GM23338 (cell line): Measurements from ENCODE around the gene MYOZ3. TPM values are rescaled to one million over a fixed set of nuclear protein-coding genes. Genes with fewer than 3 reads are reported as not detected.

Source experiments
- ATAC-seq: fragments of 200-7000 bp; cut with Tn5 transposase; 3 replicates; pipeline ENCODE4 v1.9.1; 2020
- DNase-seq: peaks from one replicate; pipeline ENCODE4 v3.0.0-alpha.2; 2015; ENCODE audit warnings: low spot score
- H2AFZ ChIP-seq: fragments of 200-600 bp; sonication (generic); 2 replicates; pipeline ENCODE4 v1.8.0; 2016; ENCODE audit warnings: antibody characterized with exemption, mild to moderate bottlenecking, moderate library complexity
- H3F3A ChIP-seq: fragments of 200-600 bp; sonication (generic); replicated peaks from 2 replicates; pipeline ENCODE4 v1.8.0; 2017; ENCODE audit warnings: antibody characterized with exemption, mixed run types, low read depth
- H3K27ac ChIP-seq: fragments of 200-600 bp; sonication (generic); 2 replicates; pipeline ENCODE4 v1.6.1; 2016; ENCODE audit warnings: low read depth
- H3K27me3 ChIP-seq: fragments of 200-600 bp; sonication (generic); 2 replicates; pipeline ENCODE4 v1.8.0; 2016; ENCODE audit warnings: mild to moderate bottlenecking, mixed run types, moderate library complexity; ENCODE audit not compliant: insufficient read depth
- H3K36me3 ChIP-seq: fragments of 200-600 bp; sonication (generic); 2 replicates; pipeline ENCODE4 v1.8.0; 2016; ENCODE audit warnings: mild to moderate bottlenecking; ENCODE audit not compliant: insufficient read depth
- H3K4me1 ChIP-seq: fragments of 200-600 bp; sonication (generic); 2 replicates; pipeline ENCODE4 v1.8.0; 2016; ENCODE audit warnings: mild to moderate bottlenecking, moderate library complexity; ENCODE audit not compliant: insufficient read depth
- H3K4me2 ChIP-seq: fragments of 200-600 bp; sonication (generic); 2 replicates; pipeline ENCODE4 v1.7.1; 2017; ENCODE audit warnings: mixed run types
- H3K4me3 ChIP-seq: fragments of 200-600 bp; sonication (generic); 2 replicates; pipeline ENCODE4 v1.6.1; 2016; ENCODE audit warnings: mixed run types
- H3K79me2 ChIP-seq: fragments of 200-600 bp; sonication (generic); replicated peaks from 2 replicates; pipeline ENCODE4 v1.8.0; 2017; ENCODE audit warnings: mild to moderate bottlenecking; ENCODE audit not compliant: insufficient read depth
- H3K9me2 ChIP-seq: fragments of 200-600 bp; sonication (generic); 2 replicates; pipeline ENCODE4 v1.8.0; 2017; ENCODE audit not compliant: insufficient read depth
- H4K20me1 ChIP-seq: fragments of 200-600 bp; sonication (generic); replicated peaks from 2 replicates; pipeline ENCODE4 v1.8.0; 2017; ENCODE audit warnings: mild to moderate bottlenecking; ENCODE audit not compliant: insufficient read depth
- H3K27ac Mint-ChIP-seq: 2 replicates; pipeline ENCODE4 v1.8.0; 2020; ENCODE audit warnings: inconsistent platforms, mild to moderate bottlenecking, moderate library complexity, mixed read lengths
- H3K27me3 Mint-ChIP-seq: 3 replicates; pipeline ENCODE4 v1.8.0; 2022; ENCODE audit warnings: low read depth, mild to moderate bottlenecking, moderate library complexity, mixed read lengths, inconsistent platforms; ENCODE audit not compliant: insufficient read depth, poor library complexity
- H3K36me3 Mint-ChIP-seq: 3 replicates; pipeline ENCODE4 v1.8.0; 2021; ENCODE audit warnings: low read depth, mild to moderate bottlenecking, inconsistent platforms, moderate library complexity, mixed read lengths
- H3K4me1 Mint-ChIP-seq: 3 replicates; pipeline ENCODE4 v1.8.0; 2020; ENCODE audit warnings: mild to moderate bottlenecking, inconsistent platforms, mixed read lengths
- H3K4me3 Mint-ChIP-seq: 3 replicates; pipeline ENCODE4 v1.8.0; 2021; ENCODE audit warnings: moderate library complexity, mild to moderate bottlenecking, inconsistent platforms, mixed read lengths
- H3K9me3 Mint-ChIP-seq: 3 replicates; pipeline ENCODE4 v1.8.0; 2020; ENCODE audit warnings: moderate library complexity, mild to moderate bottlenecking, inconsistent platforms, mixed read lengths
- CREB1 ChIP-seq: fragments of 250-450 bp; sonication (Bioruptor Pico); IDR thresholded peaks from 2 replicates; pipeline ENCODE4 v1.5.0; 2020; ENCODE audit warnings: low read depth, mild to moderate bottlenecking, moderate library complexity
- EZH2 ChIP-seq: fragments of 200-600 bp; sonication (generic); IDR thresholded peaks from one replicate; pipeline ENCODE4 v1.8.0; 2017; ENCODE audit warnings: antibody characterized with exemption, mild to moderate bottlenecking, low read depth; ENCODE audit not compliant: unreplicated experiment
- EZH2phosphoT487 ChIP-seq: fragments of 200-600 bp; sonication (generic); IDR thresholded peaks from one replicate; pipeline ENCODE4 v1.8.1; 2018; ENCODE audit warnings: antibody characterized with exemption; ENCODE audit not compliant: unreplicated experiment
- JUNB ChIP-seq: IDR thresholded peaks from one replicate; pipeline ENCODE4 v1.6.1; 2016; ENCODE audit warnings: antibody characterized with exemption; ENCODE audit not compliant: unreplicated experiment
- NANOG ChIP-seq: IDR thresholded peaks from 2 replicates; pipeline ENCODE4 v1.6.1; 2016; ENCODE audit warnings: antibody characterized with exemption, borderline replicate concordance
- POLR2AphosphoS5 ChIP-seq: IDR thresholded peaks from 2 replicates; pipeline ENCODE4 v1.6.1; 2016; ENCODE audit warnings: antibody characterized with exemption, low read depth
- STAT1 ChIP-seq: IDR thresholded peaks from one replicate; pipeline ENCODE4 v1.6.1; 2016; ENCODE audit warnings: antibody characterized with exemption; ENCODE audit not compliant: unreplicated experiment
- ZNF114 ChIP-seq: fragments of 250-450 bp; sonication (Bioruptor Pico); IDR thresholded peaks from 2 replicates; pipeline ENCODE4 v1.5.0; 2020; ENCODE audit warnings: mild to moderate bottlenecking, moderate library complexity
- ZNF331 ChIP-seq: fragments of 250-450 bp; sonication (Bioruptor Pico); IDR thresholded peaks from 2 replicates; pipeline ENCODE4 v1.5.0; 2020; ENCODE audit warnings: low read depth, mild to moderate bottlenecking, moderate library complexity
- polyA plus RNA-seq: library from polyadenylated mRNA; unstranded; fragments of >200 nt; fragmentation: Nextera tagmentation; extraction: Ambion mirVana; gene quantifications from 2 replicates; pipeline ENCODE4 v1.2.1, GENCODE V29; 2016
- total RNA-seq: library from RNA; depleted of rRNA; stranded (reverse); fragments of >200 nt; shearing (Covaris generic); gene quantifications from 2 replicates; pipeline ENCODE4 v1.2.3, GENCODE V29; 2014
- TF ChIP-seq, protein P1 (sequence below): IDR thresholded peaks from one replicate; pipeline ENCODE4 v1.6.1; 2018; ENCODE audit warnings: antibody characterized with exemption; ENCODE audit not compliant: unreplicated experiment
- TF ChIP-seq, protein P2 (sequence below): fragments of 250-450 bp; sonication (Bioruptor Pico); IDR thresholded peaks from 2 replicates; pipeline ENCODE4 v1.5.0; 2020; ENCODE audit warnings: mild to moderate bottlenecking, moderate library complexity
- TF ChIP-seq, protein P3 (sequence below), 2 experiments: fragments of 200-600 bp in 1 of 2; sonication (generic) in 1 of 2; conservative IDR thresholded peaks; 2 replicates each; pipeline versions ENCODE4 v1.5.1 to v1.6.1; 2016 to 2017; ENCODE audit warnings: antibody characterized with exemption in 2 of 2, low read depth in 2 of 2, mild to moderate bottlenecking in 2 of 2, moderate library complexity in 1 of 2
- TF ChIP-seq, protein P4 (sequence below): IDR thresholded peaks from 2 replicates; pipeline ENCODE4 v1.6.1; 2016; ENCODE audit warnings: antibody characterized with exemption

MYOZ3 gene
- total and polyA plus RNA-seq, 2 experiments from 2014 or later = 12.7 to 13.8 TPM

DNA sequence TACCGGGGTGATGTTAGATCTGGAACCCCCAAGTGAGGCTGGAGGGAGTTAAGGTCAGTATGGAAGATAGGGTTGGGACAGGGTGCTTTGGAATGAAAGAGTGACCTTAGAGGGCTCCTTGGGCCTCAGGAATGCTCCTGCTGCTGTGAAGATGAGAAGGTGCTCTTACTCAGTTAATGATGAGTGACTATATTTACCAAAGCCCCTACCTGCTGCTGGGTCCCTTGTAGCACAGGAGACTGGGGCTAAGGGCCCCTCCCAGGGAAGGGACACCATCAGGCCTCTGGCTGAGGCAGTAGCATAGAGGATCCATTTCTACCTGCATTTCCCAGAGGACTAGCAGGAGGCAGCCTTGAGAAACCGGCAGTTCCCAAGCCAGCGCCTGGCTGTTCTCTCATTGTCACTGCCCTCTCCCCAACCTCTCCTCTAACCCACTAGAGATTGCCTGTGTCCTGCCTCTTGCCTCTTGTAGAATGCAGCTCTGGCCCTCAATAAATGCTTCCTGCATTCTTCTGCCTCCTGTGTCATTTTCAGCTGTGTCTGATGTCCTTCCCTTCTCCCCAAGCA, 2.3 kb upstream of the MYOZ3 start:
- H3K9me3 Mint-ChIP-seq = no peaks in the 10 kb centered on the region
- TF ChIP-seq STAT1 (no peak), JUNB (no peak), ZNF114 (CRISPR knock-in tag) (no peak), CREB1 (no peak), POLR2AphosphoS5 (no peak), EZH2 (no peak), ZNF331 (CRISPR knock-in tag) (no peak), NANOG (no peak), EZH2phosphoT487 (no peak)
- TF ChIP-seq, protein P1, sequence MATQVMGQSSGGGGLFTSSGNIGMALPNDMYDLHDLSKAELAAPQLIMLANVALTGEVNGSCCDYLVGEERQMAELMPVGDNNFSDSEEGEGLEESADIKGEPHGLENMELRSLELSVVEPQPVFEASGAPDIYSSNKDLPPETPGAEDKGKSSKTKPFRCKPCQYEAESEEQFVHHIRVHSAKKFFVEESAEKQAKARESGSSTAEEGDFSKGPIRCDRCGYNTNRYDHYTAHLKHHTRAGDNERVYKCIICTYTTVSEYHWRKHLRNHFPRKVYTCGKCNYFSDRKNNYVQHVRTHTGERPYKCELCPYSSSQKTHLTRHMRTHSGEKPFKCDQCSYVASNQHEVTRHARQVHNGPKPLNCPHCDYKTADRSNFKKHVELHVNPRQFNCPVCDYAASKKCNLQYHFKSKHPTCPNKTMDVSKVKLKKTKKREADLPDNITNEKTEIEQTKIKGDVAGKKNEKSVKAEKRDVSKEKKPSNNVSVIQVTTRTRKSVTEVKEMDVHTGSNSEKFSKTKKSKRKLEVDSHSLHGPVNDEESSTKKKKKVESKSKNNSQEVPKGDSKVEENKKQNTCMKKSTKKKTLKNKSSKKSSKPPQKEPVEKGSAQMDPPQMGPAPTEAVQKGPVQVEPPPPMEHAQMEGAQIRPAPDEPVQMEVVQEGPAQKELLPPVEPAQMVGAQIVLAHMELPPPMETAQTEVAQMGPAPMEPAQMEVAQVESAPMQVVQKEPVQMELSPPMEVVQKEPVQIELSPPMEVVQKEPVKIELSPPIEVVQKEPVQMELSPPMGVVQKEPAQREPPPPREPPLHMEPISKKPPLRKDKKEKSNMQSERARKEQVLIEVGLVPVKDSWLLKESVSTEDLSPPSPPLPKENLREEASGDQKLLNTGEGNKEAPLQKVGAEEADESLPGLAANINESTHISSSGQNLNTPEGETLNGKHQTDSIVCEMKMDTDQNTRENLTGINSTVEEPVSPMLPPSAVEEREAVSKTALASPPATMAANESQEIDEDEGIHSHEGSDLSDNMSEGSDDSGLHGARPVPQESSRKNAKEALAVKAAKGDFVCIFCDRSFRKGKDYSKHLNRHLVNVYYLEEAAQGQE = no peak
- TF ChIP-seq, protein P2, sequence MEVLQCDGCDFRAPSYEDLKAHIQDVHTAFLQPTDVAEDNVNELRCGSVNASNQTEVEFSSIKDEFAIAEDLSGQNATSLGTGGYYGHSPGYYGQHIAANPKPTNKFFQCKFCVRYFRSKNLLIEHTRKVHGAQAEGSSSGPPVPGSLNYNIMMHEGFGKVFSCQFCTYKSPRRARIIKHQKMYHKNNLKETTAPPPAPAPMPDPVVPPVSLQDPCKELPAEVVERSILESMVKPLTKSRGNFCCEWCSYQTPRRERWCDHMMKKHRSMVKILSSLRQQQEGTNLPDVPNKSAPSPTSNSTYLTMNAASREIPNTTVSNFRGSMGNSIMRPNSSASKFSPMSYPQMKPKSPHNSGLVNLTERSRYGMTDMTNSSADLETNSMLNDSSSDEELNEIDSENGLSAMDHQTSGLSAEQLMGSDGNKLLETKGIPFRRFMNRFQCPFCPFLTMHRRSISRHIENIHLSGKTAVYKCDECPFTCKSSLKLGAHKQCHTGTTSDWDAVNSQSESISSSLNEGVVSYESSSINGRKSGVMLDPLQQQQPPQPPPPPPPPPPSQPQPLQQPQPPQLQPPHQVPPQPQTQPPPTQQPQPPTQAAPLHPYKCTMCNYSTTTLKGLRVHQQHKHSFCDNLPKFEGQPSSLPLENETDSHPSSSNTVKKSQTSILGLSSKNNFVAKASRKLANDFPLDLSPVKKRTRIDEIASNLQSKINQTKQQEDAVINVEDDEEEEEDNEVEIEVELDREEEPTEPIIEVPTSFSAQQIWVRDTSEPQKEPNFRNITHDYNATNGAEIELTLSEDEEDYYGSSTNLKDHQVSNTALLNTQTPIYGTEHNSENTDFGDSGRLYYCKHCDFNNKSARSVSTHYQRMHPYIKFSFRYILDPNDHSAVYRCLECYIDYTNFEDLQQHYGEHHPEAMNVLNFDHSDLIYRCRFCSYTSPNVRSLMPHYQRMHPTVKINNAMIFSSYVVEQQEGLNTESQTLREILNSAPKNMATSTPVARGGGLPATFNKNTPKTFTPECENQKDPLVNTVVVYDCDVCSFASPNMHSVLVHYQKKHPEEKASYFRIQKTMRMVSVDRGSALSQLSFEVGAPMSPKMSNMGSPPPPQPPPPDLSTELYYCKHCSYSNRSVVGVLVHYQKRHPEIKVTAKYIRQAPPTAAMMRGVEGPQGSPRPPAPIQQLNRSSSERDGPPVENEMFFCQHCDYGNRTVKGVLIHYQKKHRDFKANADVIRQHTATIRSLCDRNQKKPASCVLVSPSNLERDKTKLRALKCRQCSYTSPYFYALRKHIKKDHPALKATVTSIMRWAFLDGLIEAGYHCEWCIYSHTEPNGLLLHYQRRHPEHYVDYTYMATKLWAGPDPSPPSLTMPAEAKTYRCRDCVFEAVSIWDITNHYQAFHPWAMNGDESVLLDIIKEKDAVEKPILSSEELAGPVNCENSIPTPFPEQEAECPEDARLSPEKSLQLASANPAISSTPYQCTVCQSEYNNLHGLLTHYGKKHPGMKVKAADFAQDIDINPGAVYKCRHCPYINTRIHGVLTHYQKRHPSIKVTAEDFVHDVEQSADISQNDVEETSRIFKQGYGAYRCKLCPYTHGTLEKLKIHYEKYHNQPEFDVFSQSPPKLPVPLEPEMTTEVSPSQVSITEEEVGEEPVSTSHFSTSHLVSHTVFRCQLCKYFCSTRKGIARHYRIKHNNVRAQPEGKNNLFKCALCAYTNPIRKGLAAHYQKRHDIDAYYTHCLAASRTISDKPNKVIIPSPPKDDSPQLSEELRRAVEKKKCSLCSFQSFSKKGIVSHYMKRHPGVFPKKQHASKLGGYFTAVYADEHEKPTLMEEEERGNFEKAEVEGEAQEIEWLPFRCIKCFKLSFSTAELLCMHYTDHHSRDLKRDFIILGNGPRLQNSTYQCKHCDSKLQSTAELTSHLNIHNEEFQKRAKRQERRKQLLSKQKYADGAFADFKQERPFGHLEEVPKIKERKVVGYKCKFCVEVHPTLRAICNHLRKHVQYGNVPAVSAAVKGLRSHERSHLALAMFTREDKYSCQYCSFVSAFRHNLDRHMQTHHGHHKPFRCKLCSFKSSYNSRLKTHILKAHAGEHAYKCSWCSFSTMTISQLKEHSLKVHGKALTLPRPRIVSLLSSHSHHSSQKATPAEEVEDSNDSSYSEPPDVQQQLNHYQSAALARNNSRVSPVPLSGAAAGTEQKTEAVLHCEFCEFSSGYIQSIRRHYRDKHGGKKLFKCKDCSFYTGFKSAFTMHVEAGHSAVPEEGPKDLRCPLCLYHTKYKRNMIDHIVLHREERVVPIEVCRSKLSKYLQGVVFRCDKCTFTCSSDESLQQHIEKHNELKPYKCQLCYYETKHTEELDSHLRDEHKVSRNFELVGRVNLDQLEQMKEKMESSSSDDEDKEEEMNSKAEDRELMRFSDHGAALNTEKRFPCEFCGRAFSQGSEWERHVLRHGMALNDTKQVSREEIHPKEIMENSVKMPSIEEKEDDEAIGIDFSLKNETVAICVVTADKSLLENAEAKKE (CRISPR knock-in tag) = no peak
- TF ChIP-seq, protein P3, sequence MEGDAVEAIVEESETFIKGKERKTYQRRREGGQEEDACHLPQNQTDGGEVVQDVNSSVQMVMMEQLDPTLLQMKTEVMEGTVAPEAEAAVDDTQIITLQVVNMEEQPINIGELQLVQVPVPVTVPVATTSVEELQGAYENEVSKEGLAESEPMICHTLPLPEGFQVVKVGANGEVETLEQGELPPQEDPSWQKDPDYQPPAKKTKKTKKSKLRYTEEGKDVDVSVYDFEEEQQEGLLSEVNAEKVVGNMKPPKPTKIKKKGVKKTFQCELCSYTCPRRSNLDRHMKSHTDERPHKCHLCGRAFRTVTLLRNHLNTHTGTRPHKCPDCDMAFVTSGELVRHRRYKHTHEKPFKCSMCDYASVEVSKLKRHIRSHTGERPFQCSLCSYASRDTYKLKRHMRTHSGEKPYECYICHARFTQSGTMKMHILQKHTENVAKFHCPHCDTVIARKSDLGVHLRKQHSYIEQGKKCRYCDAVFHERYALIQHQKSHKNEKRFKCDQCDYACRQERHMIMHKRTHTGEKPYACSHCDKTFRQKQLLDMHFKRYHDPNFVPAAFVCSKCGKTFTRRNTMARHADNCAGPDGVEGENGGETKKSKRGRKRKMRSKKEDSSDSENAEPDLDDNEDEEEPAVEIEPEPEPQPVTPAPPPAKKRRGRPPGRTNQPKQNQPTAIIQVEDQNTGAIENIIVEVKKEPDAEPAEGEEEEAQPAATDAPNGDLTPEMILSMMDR (conservative IDR thresholded peaks at IDR 0.05; ENCODE audit: low read depth in 2 of 2) = no peak
- TF ChIP-seq, protein P4, sequence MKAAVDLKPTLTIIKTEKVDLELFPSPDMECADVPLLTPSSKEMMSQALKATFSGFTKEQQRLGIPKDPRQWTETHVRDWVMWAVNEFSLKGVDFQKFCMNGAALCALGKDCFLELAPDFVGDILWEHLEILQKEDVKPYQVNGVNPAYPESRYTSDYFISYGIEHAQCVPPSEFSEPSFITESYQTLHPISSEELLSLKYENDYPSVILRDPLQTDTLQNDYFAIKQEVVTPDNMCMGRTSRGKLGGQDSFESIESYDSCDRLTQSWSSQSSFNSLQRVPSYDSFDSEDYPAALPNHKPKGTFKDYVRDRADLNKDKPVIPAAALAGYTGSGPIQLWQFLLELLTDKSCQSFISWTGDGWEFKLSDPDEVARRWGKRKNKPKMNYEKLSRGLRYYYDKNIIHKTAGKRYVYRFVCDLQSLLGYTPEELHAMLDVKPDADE = no peak

More for the DNA sequence above, 2.3 kb upstream of the MYOZ3 start:
- H4K20me1 ChIP-seq = no peaks in the 10 kb centered on the region
- H3F3A ChIP-seq = 0 out of 2 replicates have a peak, but pooled peaks cover 5% of the 10 kb centered on the region
- no peaks in the 10 kb centered on the region for H3K79me2 ChIP-seq
- Mint-ChIP-seq H3K36me3 (no peaks in the 10 kb centered on the region), H3K27me3 (peaks cover 25% of the 10 kb centered on the region), H3K27ac (no peak overlapping the region), H3K4me1 (peaks cover 29% of the 10 kb centered on the region), H3K4me3 (no peak overlapping the region)
- no peak overlapping the region for H3K4me2 ChIP-seq
- H3K4me3 ChIP-seq = no peak overlapping the region
- no peak for DNase-seq
- H3K36me3 ChIP-seq = no peaks in the 10 kb centered on the region
- H3K9me2 ChIP-seq = no peaks in the 10 kb centered on the region
- no peak overlapping the region for H3K27ac ChIP-seq
- ATAC-seq = no peak
- H3K4me1 ChIP-seq = no peaks in the 10 kb centered on the region; the same call in 1 of the 2 replicates
- no peak overlapping the region for H2AFZ ChIP-seq
- peaks cover 3% of the 10 kb centered on the region; the same call in 1 of the 2 replicates for H3K27me3 ChIP-seq
